ENCODE measurements around the gene METTL16.

- TF ChIP-seq CTCF (IDR thresholded peaks at IDR 0.05; ENCODE audit: insufficient read depth, low read length, poor library complexity, severe bottlenecking) = no peak
- TF ChIP-seq EZH2phosphoT487 (conservative IDR thresholded peaks at IDR 0.05; ENCODE audit: low read length) = no peak
These were observed 105.3 kb downstream of the METTL16 start for GRCh38 chr17:2406271-2406902.
